ENCODE data around the gene FHOD3. TPM values are rescaled to one million over a fixed set of nuclear protein-coding genes. Genes with fewer than 3 reads are reported as not detected.

Gene FHOD3
- total and polyA plus RNA-seq, 2 donors (not counting 1 experiment from before 2014, with no cell fraction given): not detected

DNA sequence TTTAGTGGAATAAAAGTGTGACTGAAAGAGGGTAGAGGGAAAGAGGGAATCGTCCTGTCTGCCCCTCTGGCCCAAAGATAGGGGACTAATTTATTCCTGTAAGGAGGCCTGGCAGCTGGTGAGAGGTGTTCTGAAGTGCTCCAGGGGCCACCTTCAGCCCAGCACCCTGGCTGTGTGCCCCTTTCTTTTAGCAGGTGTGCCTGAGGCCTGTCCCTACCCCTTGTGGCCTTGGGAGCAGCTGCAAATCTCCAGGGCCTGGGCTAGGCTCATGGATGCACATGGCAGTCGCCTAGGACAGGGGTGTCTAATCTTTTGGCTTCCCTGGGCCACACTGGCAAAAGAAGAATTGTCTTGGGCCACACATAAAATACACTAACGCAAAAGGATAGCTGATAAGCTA lies 37.3 kb downstream of the FHOD3 start:
- Histone ChIP-seq H3K4me2 (replicated peaks; ENCODE audit: low read depth, low read length, poor library complexity, severe bottlenecking) (no peak overlapping the region), H2AFZ (ENCODE audit: insufficient read depth, low read depth, low read length, poor library complexity, severe bottlenecking) (no peak overlapping the region), H3K36me3 (replicated peaks in 1 of 2; ENCODE audit: control extremely low read depth in 1 of 2, control insufficient read depth in 1 of 2, extremely low read depth in 1 of 2, insufficient read depth in 2 of 2, low read length in 1 of 2) (no peaks in the 10 kb centered on the region), H3K9me3 (ENCODE audit: control extremely low read depth in 1 of 3, control insufficient read depth in 2 of 3, insufficient read depth in 1 of 3, low read length in 2 of 3) (no peaks in the 10 kb centered on the region), H3K4me3 (ENCODE audit: control extremely low read depth in 1 of 5, extremely low read depth in 1 of 5, insufficient read depth in 1 of 5, low read depth in 2 of 5, low read length in 4 of 5) (no peak overlapping the region), H4K20me1 (ENCODE audit: control insufficient read depth, insufficient read depth, low read length, poor library complexity, severe bottlenecking) (no peaks in the 10 kb centered on the region), H3K27ac (ENCODE audit: low read length in 2 of 2) (no peak overlapping the region), H3K79me2 (ENCODE audit: control insufficient read depth, insufficient read depth, low read length) (no peaks in the 10 kb centered on the region), H3K9ac (ENCODE audit: low read length) (no peak overlapping the region), H3K27me3 (replicated peaks in 1 of 4; ENCODE audit: control extremely low read depth in 1 of 4, control insufficient read depth in 3 of 4, insufficient read depth in 4 of 4, low read length in 3 of 4) (no peaks in the 10 kb centered on the region), H3K4me1 (ENCODE audit: control insufficient read depth in 2 of 2, insufficient read depth in 2 of 2, low read length in 2 of 2) (no peaks in the 10 kb centered on the region)
- ATAC-seq (ENCODE audit: low read depth): no peak
- WGBS (ENCODE audit: insufficient coverage): 73% methylated on average over 2 of the region's 3 CpGs
- Mint-ChIP-seq H3K27me3 (peaks cover 9% of the 10 kb centered on the region), H3K9me3 (ENCODE audit: insufficient read depth) (no peaks in the 10 kb centered on the region), H3K27ac (no peak overlapping the region), H3K4me3 (no peak overlapping the region), H3K4me1 (no peaks in the 10 kb centered on the region)
- no peak for TF ChIP-seq EZH2 (IDR thresholded peaks at IDR 0.05; ENCODE audit: borderline replicate concordance, insufficient read depth, low read depth, low read length, poor library complexity, severe bottlenecking)
- no peak for DNase-seq
- ChIA-PET CTCF (no interaction called here), POLR2A (no interaction called here)
- intact Hi-C loops (cut with micrococcal nuclease): no loop called here

DNA sequence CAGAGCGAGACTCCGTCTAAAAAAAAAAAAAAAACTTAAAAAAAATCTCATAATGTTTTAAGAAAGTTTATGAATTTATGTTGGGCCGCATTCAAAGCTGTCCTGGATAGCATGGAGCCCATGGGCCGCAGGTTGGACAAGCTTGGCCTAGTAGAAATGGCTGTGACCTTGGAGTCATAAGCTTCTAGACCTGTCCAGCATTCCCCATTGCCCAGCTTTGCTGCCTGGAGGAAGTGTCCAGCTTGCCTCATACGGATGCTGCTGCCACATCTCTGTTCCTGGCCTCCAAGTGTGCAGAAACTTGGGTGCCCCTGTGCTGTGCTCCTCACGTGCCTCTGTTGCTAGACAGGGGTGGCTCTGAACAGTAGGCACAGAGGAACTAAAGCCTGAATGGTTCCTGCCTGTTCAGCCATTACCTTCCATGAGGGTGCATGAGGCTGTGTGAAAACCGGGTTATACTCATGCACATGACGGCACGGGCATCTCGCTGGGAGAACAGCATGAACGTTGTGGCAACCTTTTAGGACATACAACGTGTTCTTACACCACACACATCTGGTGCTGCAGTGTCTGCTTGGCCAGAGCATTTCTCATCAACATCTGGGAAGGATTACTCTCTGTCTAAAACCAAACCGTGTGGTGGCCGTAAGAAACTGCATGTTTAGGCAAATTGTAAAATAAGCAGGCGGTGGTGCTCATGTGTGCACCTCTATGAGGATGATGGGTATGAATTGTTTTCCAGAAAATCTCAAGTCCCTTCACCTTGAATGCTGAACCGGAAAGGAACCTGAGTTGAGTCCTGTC lies 38.2 kb downstream of the FHOD3 start:
- CTCF ChIA-PET: no interaction called here
- TF ChIP-seq EZH2 (IDR thresholded peaks at IDR 0.05; ENCODE audit: borderline replicate concordance, insufficient read depth, low read depth, low read length, poor library complexity, severe bottlenecking) (no peak), CTCF (IDR thresholded peaks at IDR 0.05) (no peak)
- Histone ChIP-seq H3K4me3 (ENCODE audit: control extremely low read depth in 1 of 5, extremely low read depth in 1 of 5, insufficient read depth in 1 of 5, low read depth in 2 of 5, low read length in 4 of 5) (no peak overlapping the region), H4K20me1 (ENCODE audit: control insufficient read depth, insufficient read depth, low read length, poor library complexity, severe bottlenecking) (no peaks in the 10 kb centered on the region), H3K36me3 (replicated peaks in 1 of 2; ENCODE audit: control extremely low read depth in 1 of 2, control insufficient read depth in 1 of 2, extremely low read depth in 1 of 2, insufficient read depth in 2 of 2, low read length in 1 of 2) (no peaks in the 10 kb centered on the region), H3K4me2 (replicated peaks; ENCODE audit: low read depth, low read length, poor library complexity, severe bottlenecking) (no peak overlapping the region), H3K4me1 (ENCODE audit: control insufficient read depth in 2 of 2, insufficient read depth in 2 of 2, low read length in 2 of 2) (no peaks in the 10 kb centered on the region), H2AFZ (ENCODE audit: insufficient read depth, low read depth, low read length, poor library complexity, severe bottlenecking) (no peak overlapping the region), H3K27me3 (replicated peaks in 1 of 4; ENCODE audit: control extremely low read depth in 1 of 4, control insufficient read depth in 3 of 4, insufficient read depth in 4 of 4, low read length in 3 of 4) (no peaks in the 10 kb centered on the region), H3K9me3 (ENCODE audit: control extremely low read depth in 1 of 3, control insufficient read depth in 2 of 3, insufficient read depth in 1 of 3, low read length in 2 of 3) (no peaks in the 10 kb centered on the region), H3K9ac (ENCODE audit: low read length) (no peak overlapping the region), H3K27ac (ENCODE audit: low read length in 2 of 2) (no peak overlapping the region), H3K79me2 (ENCODE audit: control insufficient read depth, insufficient read depth, low read length) (no peaks in the 10 kb centered on the region)
- H3K4me3 Mint-ChIP-seq: no peak overlapping the region
- POLR2A ChIA-PET: no interaction called here
- no peak overlapping the region for H3K27ac Mint-ChIP-seq
- peaks cover 8% of the 10 kb centered on the region for H3K27me3 Mint-ChIP-seq
- H3K4me1 Mint-ChIP-seq: no peaks in the 10 kb centered on the region
- ATAC-seq (ENCODE audit: low read depth) (no peak), DNase-seq (no peak)
- intact Hi-C loops (cut with micrococcal nuclease): no loop called here
- no peaks in the 10 kb centered on the region for H3K9me3 Mint-ChIP-seq (ENCODE audit: insufficient read depth)
- 91% methylated on average over 14 of the region's 16 CpGs for WGBS (ENCODE audit: insufficient coverage)

Measured in B cell (primary cell).